Neural cell (in vitro differentiated cells): ENCODE results near the gene ITPR2.

Source experiments
- EP300 ChIP-seq: fragments of 450-650 bp; conservative IDR thresholded peaks from 2 replicates; pipeline ENCODE4 v1.6.1; 2014; ENCODE audit warnings: antibody characterized with exemption, mild to moderate bottlenecking, moderate library complexity; ENCODE audit not compliant: poor library complexity, severe bottlenecking
- EZH2 ChIP-seq: fragments of 200-600, 300-800 bp; shearing (Covaris generic), sonication (generic); IDR thresholded peaks from 2 replicates; pipeline ENCODE4 v1.6.1; 2014; ENCODE audit warnings: antibody characterized with exemption, low read length, borderline replicate concordance, mild to moderate bottlenecking; ENCODE audit not compliant: insufficient read depth, poor library complexity, severe bottlenecking
- POLR2AphosphoS5 ChIP-seq: IDR thresholded peaks from 2 replicates; pipeline ENCODE4 v1.6.1; 2012
- TAF1 ChIP-seq: IDR thresholded peaks from 2 replicates; pipeline ENCODE4 v1.6.1; 2012; ENCODE audit warnings: low read depth
- TF ChIP-seq, protein P1 (sequence below): fragments of 450-650 bp; IDR thresholded peaks from 2 replicates; pipeline ENCODE4 v1.5.1; 2014; ENCODE audit warnings: antibody characterized with exemption, mild to moderate bottlenecking, moderate library complexity; ENCODE audit not compliant: poor library complexity, severe bottlenecking

DNA sequence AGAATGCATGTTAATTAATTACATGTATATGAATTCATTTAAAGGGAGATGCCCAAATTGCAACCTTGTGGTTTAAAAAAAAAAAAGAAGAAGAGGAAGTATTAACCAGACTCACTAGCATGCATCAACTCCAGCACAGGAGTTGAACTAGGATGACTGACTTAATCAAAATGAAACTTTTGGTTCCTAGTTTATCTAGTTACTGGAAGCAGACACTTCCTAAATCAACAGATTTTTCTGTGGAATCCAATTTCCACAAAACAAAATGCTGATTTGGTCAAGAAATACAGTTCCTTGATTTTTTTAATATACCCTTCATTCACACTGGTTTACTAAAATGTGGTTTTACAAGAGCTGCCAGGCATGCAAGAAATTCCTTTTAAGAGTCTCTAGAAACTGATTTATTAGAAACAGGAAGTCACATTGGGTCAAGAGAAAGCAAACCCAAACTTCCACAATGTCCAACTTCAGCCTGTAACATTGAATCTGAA, 41.6 kb downstream of the ITPR2 start:
- TF ChIP-seq, protein P1, sequence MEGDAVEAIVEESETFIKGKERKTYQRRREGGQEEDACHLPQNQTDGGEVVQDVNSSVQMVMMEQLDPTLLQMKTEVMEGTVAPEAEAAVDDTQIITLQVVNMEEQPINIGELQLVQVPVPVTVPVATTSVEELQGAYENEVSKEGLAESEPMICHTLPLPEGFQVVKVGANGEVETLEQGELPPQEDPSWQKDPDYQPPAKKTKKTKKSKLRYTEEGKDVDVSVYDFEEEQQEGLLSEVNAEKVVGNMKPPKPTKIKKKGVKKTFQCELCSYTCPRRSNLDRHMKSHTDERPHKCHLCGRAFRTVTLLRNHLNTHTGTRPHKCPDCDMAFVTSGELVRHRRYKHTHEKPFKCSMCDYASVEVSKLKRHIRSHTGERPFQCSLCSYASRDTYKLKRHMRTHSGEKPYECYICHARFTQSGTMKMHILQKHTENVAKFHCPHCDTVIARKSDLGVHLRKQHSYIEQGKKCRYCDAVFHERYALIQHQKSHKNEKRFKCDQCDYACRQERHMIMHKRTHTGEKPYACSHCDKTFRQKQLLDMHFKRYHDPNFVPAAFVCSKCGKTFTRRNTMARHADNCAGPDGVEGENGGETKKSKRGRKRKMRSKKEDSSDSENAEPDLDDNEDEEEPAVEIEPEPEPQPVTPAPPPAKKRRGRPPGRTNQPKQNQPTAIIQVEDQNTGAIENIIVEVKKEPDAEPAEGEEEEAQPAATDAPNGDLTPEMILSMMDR, result no peak
- TF ChIP-seq EZH2 (no peak), TAF1 (no peak), EP300 (no peak), POLR2AphosphoS5 (no peak)
